Coronary artery (tissue), 2 donors: Measurements from ENCODE around the gene ENOX1.
"Not testable (repeated sequence)": the region's sequence is repeated elsewhere in the genome, so short reads cannot be mapped to it uniquely, and the experiment has no call there.

Source experiments
- DNase-seq: peaks from one replicate; pipeline ENCODE4 v3.0.0-alpha.2; 2017; ENCODE audit warnings: low spot score
- H3K27ac ChIP-seq, 2 donors: fragments of 200-600 bp; sonication (generic); one replicate each; pipeline ENCODE4 v1.5.1; 2016 to 2019
- H3K4me3 ChIP-seq: fragments of 200-600 bp; sonication (generic); 2 replicates; pipeline ENCODE4 v1.5.1; 2016; ENCODE audit warnings: mild to moderate bottlenecking, moderate library complexity
- CTCF ChIP-seq: fragments of 200-600 bp; sonication (generic); IDR thresholded peaks from one replicate; pipeline ENCODE4 v1.5.1; 2019; ENCODE audit warnings: antibody characterized with exemption

The ENOX1 gene

GRCh38 chr13:43424412-43424811 is 362.4 kb downstream of the ENOX1 start:
- Histone ChIP-seq H3K4me3 (no peak overlapping the region), H3K27ac (no peak overlapping the region)
- DNase-seq: no peak
- no peak for TF ChIP-seq CTCF

- no peak for DNase-seq
- Histone ChIP-seq H3K27ac (no peak overlapping the region), H3K4me3 (no peak overlapping the region)
- no peak for TF ChIP-seq CTCF
Observed at GRCh38 chr13:43422116-43422515, 364.7 kb downstream of the ENOX1 start.

GRCh38 chr13:43416842-43417241 is 369.9 kb downstream of the ENOX1 start:
- H3K27ac ChIP-seq, DNase-seq, H3K4me3 ChIP-seq: not testable (repeated sequence)

GRCh38 chr13:43416408-43416807 is 370.4 kb downstream of the ENOX1 start:
- H3K27ac ChIP-seq, DNase-seq, H3K4me3 ChIP-seq: not testable (repeated sequence)

GRCh38 chr13:43415903-43416391 is 370.8 kb downstream of the ENOX1 start:
- H3K4me3 ChIP-seq, DNase-seq: not testable (repeated sequence)

GRCh38 chr13:43414111-43414510 is 372.7 kb downstream of the ENOX1 start:
- no peak for DNase-seq
- TF ChIP-seq CTCF: no peak

More at GRCh38 chr13:43415903-43416391, 370.8 kb downstream of the ENOX1 start:
- H3K27ac ChIP-seq: not testable (repeated sequence)

GRCh38 chr13:43411741-43412140 is 375.0 kb downstream of the ENOX1 start:
- Histone ChIP-seq H3K4me3 (no peak overlapping the region), H3K27ac (no peak overlapping the region)
- TF ChIP-seq CTCF: no peak
- DNase-seq: no peak

More at GRCh38 chr13:43414111-43414510, 372.7 kb downstream of the ENOX1 start:
- Histone ChIP-seq H3K4me3 (no peak overlapping the region), H3K27ac (no peak overlapping the region)

- no peak overlapping the region for H3K27ac ChIP-seq
- no peak for TF ChIP-seq CTCF
- DNase-seq: no peak
- no peak overlapping the region for H3K4me3 ChIP-seq
Observed at GRCh38 chr13:43411211-43411610, 375.6 kb downstream of the ENOX1 start.

- Histone ChIP-seq H3K27ac (no peak overlapping the region), H3K4me3 (no peak overlapping the region)
- no peak for DNase-seq
- no peak for TF ChIP-seq CTCF
Observed at GRCh38 chr13:43408274-43408673, 378.5 kb downstream of the ENOX1 start.
